Esophagus (tissue), 2 donors: ENCODE measurements around the gene SLCO4A1. TPM values are rescaled to one million over a fixed set of nuclear protein-coding genes. Genes with fewer than 3 reads are reported as not detected.

Source experiments
- H3K27ac ChIP-seq, 2 donors: one replicate each; pipeline ENCODE4 v1.5.1; 2013; ENCODE audit warnings: low read depth in 2 of 2, mild to moderate bottlenecking in 2 of 2, inconsistent platforms in 1 of 2, low read length in 1 of 2, moderate library complexity in 1 of 2
- H3K27me3 ChIP-seq, 2 donors: one replicate each; pipeline ENCODE4 v1.6.1; 2013; ENCODE audit warnings: low read length in 2 of 2, control low read depth in 1 of 2, mild to moderate bottlenecking in 1 of 2; ENCODE audit not compliant: insufficient read depth in 2 of 2, control insufficient read depth in 1 of 2
- H3K36me3 ChIP-seq, 2 donors: one replicate each; pipeline ENCODE4 v1.6.1; 2013; ENCODE audit warnings: low read length in 1 of 2; ENCODE audit not compliant: control insufficient read depth in 2 of 2, insufficient read depth in 2 of 2
- H3K4me1 ChIP-seq, 2 donors: one replicate each; pipeline ENCODE4 v1.6.1; 2013; ENCODE audit warnings: low read length in 1 of 2; ENCODE audit not compliant: control insufficient read depth in 2 of 2, insufficient read depth in 2 of 2
- H3K4me3 ChIP-seq, 2 donors: one replicate each; pipeline ENCODE4 v1.5.1; 2013; ENCODE audit warnings: low read length in 2 of 2, mild to moderate bottlenecking in 2 of 2, low read depth in 1 of 2, moderate library complexity in 1 of 2
- H3K9me3 ChIP-seq, 2 donors: one replicate each; pipeline ENCODE4 v1.6.1; 2013; ENCODE audit warnings: mild to moderate bottlenecking in 2 of 2, low read depth in 1 of 2, low read length in 1 of 2, moderate library complexity in 1 of 2; ENCODE audit not compliant: control insufficient read depth in 2 of 2, insufficient read depth in 1 of 2
- WGBS, 2 donors: extraction: QIAGEN DNeasy Blood & Tissue Kit; methylation state at CpG; one replicate each; pipeline ENCODE4 v1.1.7; 2013; 5-methylcytosine and 5-hydroxymethylcytosine counted together
- polyA plus RNA-seq, 2 donors: library from polyadenylated mRNA; stranded (reverse); fragments of 200-250 nt; gene quantifications; one replicate each; pipeline ENCODE4 v1.2.3, GENCODE V29; 2013
- donor health status: healthy with polysubstance abuse.
- donor health status: Bipolar disorder and iron deficiency.

The SLCO4A1 gene
- polyA plus RNA-seq, 2 donors = 12.5 to 29.3 TPM

DNA sequence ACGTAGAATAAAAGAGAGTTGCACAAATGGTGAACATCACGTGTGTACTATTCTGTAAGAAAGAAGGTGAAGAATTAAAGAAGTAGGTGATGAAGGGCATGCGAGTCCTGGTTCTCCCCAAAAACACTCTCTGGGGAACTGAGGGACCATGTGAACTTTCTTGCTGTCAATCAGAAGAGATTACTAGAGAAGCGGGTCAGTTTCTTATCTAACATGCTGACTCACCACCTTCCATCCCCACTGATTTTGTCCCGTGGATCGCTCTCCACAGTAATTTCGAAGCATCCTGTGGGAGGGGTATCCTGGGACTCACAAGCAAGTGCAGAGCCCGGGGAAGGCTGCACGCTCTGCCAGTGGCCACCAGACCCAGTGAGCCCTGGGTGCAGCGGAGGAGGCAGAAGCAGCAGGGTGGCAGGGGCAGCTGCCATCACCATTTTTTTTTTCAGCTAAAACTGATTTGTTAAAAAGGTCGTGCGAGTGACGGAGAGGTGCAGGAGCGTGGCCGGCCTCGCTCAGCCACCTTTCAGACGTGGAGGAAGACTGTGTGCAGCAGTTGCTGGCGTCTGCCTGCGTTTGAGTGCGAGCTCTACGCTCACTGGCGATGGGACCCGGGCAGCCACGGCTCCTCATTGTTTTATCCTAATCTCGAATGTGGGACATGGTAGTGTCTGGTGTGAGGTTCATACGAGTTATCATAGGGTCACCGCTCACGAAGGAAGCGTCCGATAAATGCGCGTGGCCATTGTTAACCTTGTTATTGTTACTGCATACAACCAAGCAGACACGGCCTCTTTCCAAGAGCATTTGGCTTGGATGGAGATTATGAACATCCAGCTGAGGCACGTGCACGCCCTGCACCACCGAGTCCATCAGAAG, 28.0 kb upstream of the SLCO4A1 start:
- Histone ChIP-seq H3K36me3 (no peaks in the 10 kb centered on the region), H3K4me1 (peaks cover 0 to 8% of the 10 kb centered on the region in 2 donors), H3K27ac (no peak overlapping the region), H3K9me3 (peaks cover 0 to 6% of the 10 kb centered on the region in 2 donors), H3K27me3 (no peaks in the 10 kb centered on the region), H3K4me3 (no peak overlapping the region)
- WGBS, 2 donors = 80 to 82% methylated on average over 36 of the region's 36 CpGs

DNA sequence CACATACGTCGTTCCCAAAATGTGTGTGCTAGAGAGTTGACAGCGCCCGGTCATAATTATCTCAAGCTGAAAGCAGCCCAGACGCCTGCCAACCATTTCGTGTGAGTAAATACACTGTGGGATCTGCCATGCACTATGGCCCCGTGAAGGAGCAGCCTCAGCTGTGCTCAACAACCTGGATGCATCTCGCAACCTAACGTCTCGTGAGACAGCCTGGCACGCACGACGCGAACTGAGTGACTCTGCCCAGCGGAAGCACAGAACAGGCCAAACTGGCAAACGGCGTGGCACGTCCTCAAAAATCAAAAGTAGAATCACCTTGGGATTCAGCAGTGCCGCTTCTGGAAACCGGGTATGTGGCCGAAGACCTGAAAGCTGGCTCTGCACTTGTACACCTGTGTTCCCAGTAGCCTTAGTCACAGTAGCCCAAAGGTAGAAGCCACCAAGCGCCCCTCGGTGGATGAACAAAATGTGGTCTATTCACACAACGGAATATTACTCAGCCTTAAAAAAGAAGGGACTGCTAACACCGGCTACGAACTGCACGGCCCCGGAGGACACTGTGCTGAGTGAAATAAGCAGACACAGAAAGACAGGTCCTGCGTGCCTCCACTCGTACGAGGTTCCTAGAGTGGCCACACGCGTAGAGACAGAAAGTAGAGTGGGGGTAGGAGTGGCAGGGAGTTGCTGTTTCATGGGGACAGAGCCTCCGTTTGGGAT, 27.2 kb upstream of the SLCO4A1 start:
- Histone ChIP-seq H3K4me1 (peaks cover 0 to 8% of the 10 kb centered on the region in 2 donors), H3K4me3 (no peak overlapping the region), H3K9me3 (peaks cover 0 to 6% of the 10 kb centered on the region in 2 donors), H3K27me3 (no peaks in the 10 kb centered on the region), H3K27ac (no peak overlapping the region), H3K36me3 (no peaks in the 10 kb centered on the region)
- 89 to 90% methylated on average over 34 of the region's 34 CpGs for WGBS, 2 donors

DNA sequence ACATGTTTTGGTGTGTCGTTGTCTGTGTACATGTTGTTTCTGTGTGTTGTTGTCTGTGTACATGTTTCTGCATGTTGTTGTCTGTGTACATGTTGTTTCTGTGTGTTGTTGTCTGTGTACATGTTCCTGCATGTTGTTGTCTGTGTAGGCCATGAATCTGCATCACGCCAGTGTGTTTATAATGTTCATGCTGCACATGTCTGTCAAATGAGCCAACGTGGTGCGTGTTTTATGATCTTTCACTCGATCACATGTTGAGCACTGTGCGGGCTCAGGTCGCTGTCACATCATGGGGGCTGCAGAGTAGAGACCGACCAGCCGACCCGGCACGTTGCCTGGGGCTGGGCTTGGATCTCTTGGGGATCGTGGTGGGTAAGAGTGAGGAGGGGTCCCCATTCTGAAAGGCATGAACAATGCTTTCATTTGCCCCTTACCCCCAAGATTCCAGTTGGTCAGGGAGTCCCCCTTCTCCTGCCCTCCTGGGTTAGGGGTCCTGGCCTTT, 26.5 kb upstream of the SLCO4A1 start:
- 89 to 93% methylated on average over 12 of the region's 12 CpGs for WGBS, 2 donors
- Histone ChIP-seq H3K4me1 (peaks cover 0 to 8% of the 10 kb centered on the region in 2 donors), H3K9me3 (peaks cover 0 to 5% of the 10 kb centered on the region in 2 donors), H3K27me3 (no peaks in the 10 kb centered on the region), H3K4me3 (no peak overlapping the region), H3K27ac (no peak overlapping the region), H3K36me3 (no peaks in the 10 kb centered on the region)

DNA sequence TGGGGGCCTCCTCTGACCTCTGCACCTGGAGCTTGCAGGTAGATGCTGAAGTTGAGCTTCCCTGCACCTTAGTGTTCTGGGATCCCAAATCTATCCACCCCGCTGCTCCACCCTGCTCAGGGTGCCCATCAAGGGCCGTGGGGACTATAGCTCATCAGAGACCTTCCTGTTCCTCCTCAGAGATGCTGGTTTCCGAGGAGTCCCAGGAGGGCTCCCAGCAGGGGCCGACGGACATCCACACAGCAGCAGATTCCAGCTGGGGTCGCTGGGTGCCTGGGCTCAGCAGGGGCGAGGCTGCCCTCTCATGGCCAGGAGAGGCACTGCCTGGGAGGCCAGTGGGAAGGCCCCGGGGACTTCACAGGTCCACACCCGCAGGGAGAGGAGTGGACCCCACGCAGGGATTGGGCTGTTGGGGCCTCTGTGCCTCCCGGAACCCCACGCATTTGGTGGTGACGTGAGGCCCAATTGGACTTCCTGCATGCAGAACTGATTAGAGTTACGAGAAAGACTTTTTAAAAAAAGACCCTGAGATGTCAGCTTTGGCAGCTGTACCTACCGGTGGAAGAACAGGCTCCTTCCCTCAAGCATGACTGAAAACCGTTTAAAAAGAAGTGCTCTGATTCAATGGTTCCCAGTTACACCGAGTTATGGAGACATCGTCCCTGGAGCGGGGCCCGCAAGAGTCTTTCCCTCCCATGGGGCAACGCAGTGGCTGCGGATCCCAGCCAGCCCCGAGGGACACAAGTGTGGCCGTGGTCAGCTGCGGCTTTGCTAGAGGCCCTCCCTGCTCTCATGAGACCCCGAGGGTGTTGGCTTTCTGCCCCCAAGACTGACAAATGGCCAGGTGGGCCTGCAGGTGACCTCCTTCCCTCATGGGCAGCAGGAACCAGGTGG, 25.3 kb upstream of the SLCO4A1 start:
- H3K4me3 ChIP-seq = no peak overlapping the region
- no peaks in the 10 kb centered on the region for H3K9me3 ChIP-seq
- peak overlapping the region; percentile 47 for H3K27ac ChIP-seq
- H3K36me3 ChIP-seq = no peaks in the 10 kb centered on the region
- no peaks in the 10 kb centered on the region for H3K27me3 ChIP-seq
- 33 to 38% methylated on average over 26 of the region's 26 CpGs for WGBS, 2 donors
- H3K4me1 ChIP-seq = peaks cover 0 to 15% of the 10 kb centered on the region in 2 donors

DNA sequence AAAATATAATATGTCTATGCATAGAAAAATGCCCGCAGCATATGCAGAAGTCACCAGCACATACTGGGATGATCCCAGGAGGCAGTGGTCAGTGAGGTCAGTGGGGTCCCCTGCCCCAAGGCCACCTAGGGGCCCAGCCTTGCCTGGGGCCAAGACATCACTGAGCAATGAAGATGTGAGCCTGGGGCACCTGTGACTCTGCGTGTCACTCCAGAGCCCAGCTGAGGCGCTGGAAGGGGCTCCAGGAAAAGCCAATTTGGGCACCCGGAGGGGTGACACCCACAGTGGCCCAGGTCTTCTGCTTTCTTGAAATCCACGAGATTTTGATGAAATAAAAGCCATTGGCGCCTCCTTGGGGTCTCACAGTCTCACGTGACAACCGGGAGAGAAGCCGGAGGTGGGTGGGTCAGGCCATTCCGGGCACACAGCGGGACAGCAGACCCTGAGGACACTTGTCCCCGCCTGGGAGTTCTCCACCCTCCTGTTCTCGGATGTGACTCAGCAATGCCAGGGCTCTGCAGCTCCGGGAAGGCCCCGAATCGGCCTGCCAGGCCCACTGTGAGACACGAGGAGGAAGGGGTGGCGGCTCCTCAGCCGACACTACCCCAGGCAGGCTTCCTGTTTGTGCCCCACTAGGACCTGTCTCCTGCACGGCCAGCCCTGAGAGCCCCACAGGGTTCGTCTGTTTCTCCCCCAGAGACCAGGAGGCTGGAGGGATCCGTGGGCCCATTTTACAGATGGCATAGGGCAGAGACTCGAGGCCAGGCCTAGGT, 24.4 kb upstream of the SLCO4A1 start:
- Histone ChIP-seq H3K4me3 (no peak overlapping the region), H3K4me1 (peaks cover 0 to 21% of the 10 kb centered on the region in 2 donors), H3K9me3 (no peaks in the 10 kb centered on the region), H3K36me3 (no peaks in the 10 kb centered on the region), H3K27ac (peak overlapping the region; percentile 47 to 53), H3K27me3 (no peaks in the 10 kb centered on the region)
- WGBS, 2 donors = 61 to 71% methylated on average over 23 of the region's 23 CpGs

DNA sequence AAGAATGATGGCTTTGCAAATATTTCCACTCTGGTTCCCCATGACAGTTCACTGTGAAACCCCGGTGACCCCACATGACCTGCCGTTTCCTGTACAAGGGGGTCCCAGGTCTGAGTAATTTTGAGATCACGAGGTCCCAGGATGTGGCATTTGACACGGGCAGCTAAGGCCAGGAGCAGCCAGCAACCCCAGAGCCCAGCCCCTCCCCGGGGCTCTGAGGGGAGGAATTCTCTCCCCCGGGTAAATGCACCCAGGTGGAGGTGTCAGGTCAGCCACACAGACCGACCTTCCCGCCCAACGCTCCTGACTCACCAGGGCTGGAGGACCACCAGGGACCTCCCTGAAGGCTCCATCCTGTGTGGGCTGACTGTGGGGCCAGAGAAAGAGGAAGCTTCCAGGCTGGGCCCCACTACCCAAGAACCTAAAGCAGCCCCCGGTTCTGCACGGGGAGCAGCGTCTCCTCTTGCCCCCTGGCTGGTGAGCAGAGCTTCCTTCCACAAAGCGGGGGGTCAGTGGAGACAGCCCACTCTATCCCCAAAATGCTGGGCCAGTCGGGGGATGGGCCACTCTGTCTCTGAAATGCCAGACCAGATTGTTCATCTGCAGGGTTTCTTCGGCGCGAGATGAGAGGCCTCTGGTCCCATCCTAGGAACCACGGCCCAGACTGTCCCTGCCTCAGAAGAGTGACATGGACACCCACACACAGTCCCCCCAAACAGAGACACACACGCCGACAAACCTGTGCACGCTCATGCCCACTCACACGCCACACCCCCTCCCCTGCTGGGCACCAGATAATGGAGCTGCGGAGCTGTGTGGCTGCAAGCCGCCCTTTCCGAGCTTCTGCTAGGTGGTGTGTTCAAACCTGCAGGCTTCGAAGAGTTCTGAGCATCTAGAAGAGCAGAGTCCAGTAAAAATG, 23.4 kb upstream of the SLCO4A1 start:
- H3K4me3 ChIP-seq = no peak overlapping the region
- H3K4me1 ChIP-seq = peaks cover 0 to 29% of the 10 kb centered on the region in 2 donors
- H3K36me3 ChIP-seq = no peaks in the 10 kb centered on the region
- WGBS, 2 donors = 70 to 73% methylated on average over 26 of the region's 26 CpGs
- no peaks in the 10 kb centered on the region for H3K27me3 ChIP-seq
- peak overlapping the region; percentile 47 to 53 for H3K27ac ChIP-seq
- H3K9me3 ChIP-seq = no peaks in the 10 kb centered on the region

DNA sequence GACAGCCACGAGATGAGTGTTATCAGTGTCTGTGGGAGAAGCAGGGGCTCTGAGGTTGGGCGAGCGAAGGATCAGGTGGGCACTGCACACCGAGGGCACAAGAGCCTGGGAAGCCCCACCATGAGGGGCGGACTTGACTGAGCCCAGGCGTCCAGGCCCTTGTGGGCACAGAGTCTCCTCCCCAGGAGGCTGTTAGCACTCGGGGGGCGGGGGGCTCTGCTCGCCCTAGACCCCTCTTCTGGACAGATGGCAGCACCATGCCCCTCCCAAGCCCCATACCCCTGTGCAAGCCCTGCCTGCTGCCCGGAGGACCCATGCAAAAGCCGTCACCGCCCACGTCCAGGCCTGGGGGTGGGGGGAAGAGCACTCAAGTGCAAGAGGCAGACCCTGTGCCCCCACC, 21.7 kb upstream of the SLCO4A1 start:
- H3K4me1 ChIP-seq = peaks cover 0 to 43% of the 10 kb centered on the region in 2 donors
- H3K27ac ChIP-seq = no peak overlapping the region

More for the DNA sequence above, 21.7 kb upstream of the SLCO4A1 start:
- H3K36me3 ChIP-seq = no peaks in the 10 kb centered on the region
- no peaks in the 10 kb centered on the region for H3K27me3 ChIP-seq
- H3K9me3 ChIP-seq = no peaks in the 10 kb centered on the region
- H3K4me3 ChIP-seq = no peak overlapping the region
- WGBS, 2 donors = 80 to 83% methylated on average over 13 of the region's 13 CpGs
